Hepatocyte (in vitro differentiated cells): ENCODE results near the gene DOCK8. TPM values are rescaled to one million over a fixed set of nuclear protein-coding genes. Genes with fewer than 3 reads are reported as not detected.

ENCODE experiments used
- DNase-seq: peaks from one replicate; pipeline ENCODE4 v3.0.0-alpha.2; 2016; ENCODE audit warnings: low spot score
- H2AFZ ChIP-seq: fragments of 200-600 bp; sonication (generic); 2 replicates; pipeline ENCODE4 v1.6.0; 2016; ENCODE audit warnings: antibody characterized with exemption, mild to moderate bottlenecking
- H3K27ac ChIP-seq: fragments of 200-600 bp; sonication (generic); 2 replicates; pipeline ENCODE4 v1.5.1; 2016; ENCODE audit warnings: mild to moderate bottlenecking
- H3K27me3 ChIP-seq: fragments of 200-600 bp; sonication (generic); 2 replicates; pipeline ENCODE4 v1.6.1; 2016
- H3K36me3 ChIP-seq: fragments of 200-600 bp; sonication (generic); replicated peaks from 2 replicates; pipeline ENCODE4 v1.5.1; 2016; ENCODE audit warnings: low read depth; ENCODE audit not compliant: insufficient read depth
- H3K4me1 ChIP-seq: fragments of 200-600 bp; sonication (generic); 2 replicates; pipeline ENCODE4 v1.5.1; 2016; ENCODE audit warnings: mild to moderate bottlenecking, moderate library complexity; ENCODE audit not compliant: insufficient read depth
- H3K4me2 ChIP-seq: fragments of 200-600 bp; sonication (generic); 2 replicates; pipeline ENCODE4 v1.6.0; 2016
- H3K4me3 ChIP-seq: fragments of 200-600 bp; sonication (generic); 2 replicates; pipeline ENCODE4 v1.5.1; 2016; ENCODE audit warnings: mild to moderate bottlenecking
- H3K79me2 ChIP-seq: fragments of 200-600 bp; sonication (generic); 2 replicates; pipeline ENCODE4 v1.6.0; 2017; ENCODE audit warnings: mild to moderate bottlenecking
- H3K9me2 ChIP-seq: fragments of 200-600 bp; sonication (generic); replicated peaks from 2 replicates; pipeline ENCODE4 v1.6.0; 2017; ENCODE audit warnings: mild to moderate bottlenecking; ENCODE audit not compliant: insufficient read depth
- H3K9me3 ChIP-seq: fragments of 200-600 bp; sonication (generic); 2 replicates; pipeline ENCODE4 v1.5.1; 2016; ENCODE audit warnings: low read depth, mild to moderate bottlenecking
- H4K20me1 ChIP-seq: fragments of 200-600 bp; sonication (generic); 2 replicates; pipeline ENCODE4 v1.6.0; 2016; ENCODE audit warnings: mild to moderate bottlenecking; ENCODE audit not compliant: insufficient read depth, poor library complexity, severe bottlenecking
- CTCF ChIP-seq: fragments of 200-600 bp; sonication (generic); IDR thresholded peaks from 2 replicates; pipeline ENCODE4 v1.5.1; 2016; ENCODE audit warnings: antibody characterized with exemption, mild to moderate bottlenecking; ENCODE audit not compliant: poor library complexity
- EZH2 ChIP-seq: fragments of 200-600 bp; sonication (generic); IDR thresholded peaks from 2 replicates; pipeline ENCODE4 v1.6.1; 2016; ENCODE audit warnings: antibody characterized with exemption, mild to moderate bottlenecking, borderline replicate concordance
- EZH2phosphoT487 ChIP-seq: fragments of 200-600 bp; sonication (generic); IDR thresholded peaks from one replicate; pipeline ENCODE4 v1.6.1; 2018; ENCODE audit warnings: antibody characterized with exemption, mild to moderate bottlenecking, low read depth, moderate library complexity; ENCODE audit not compliant: unreplicated experiment, severe bottlenecking
- WGBS: methylation state at CpG from one replicate; pipeline ENCODE4 v1.1.6; 2016; ENCODE audit warnings: low lambda C conversion rate; ENCODE audit errors: missing lambda C conversion rate; 5-methylcytosine and 5-hydroxymethylcytosine counted together
- polyA plus RNA-seq: library from polyadenylated mRNA; unstranded; fragments of >200 nt; fragmentation: Nextera tagmentation; extraction: Ambion mirVana; gene quantifications from 2 replicates; pipeline ENCODE4 v1.2.1, GENCODE V29; 2016
- total RNA-seq: library from RNA; depleted of rRNA; stranded (reverse); fragments of >200 nt; gene quantifications from 2 replicates; pipeline ENCODE4 v1.2.3, GENCODE V29; 2014

Gene DOCK8
- total and polyA plus RNA-seq, 2 experiments from 2014 or later = 6.5 to 6.6 TPM

- H3K27me3 ChIP-seq = no peaks in the 10 kb centered on the region
- no peak for TF ChIP-seq EZH2
- no peak for TF ChIP-seq EZH2phosphoT487
- no peak for TF ChIP-seq CTCF
- no peaks in the 10 kb centered on the region for H4K20me1 ChIP-seq
- no peak overlapping the region for H3K27ac ChIP-seq
- H3K36me3 ChIP-seq = no peaks in the 10 kb centered on the region
- H2AFZ ChIP-seq = no peak overlapping the region
- peaks cover 5% of the 10 kb centered on the region for H3K4me1 ChIP-seq
- no peaks in the 10 kb centered on the region for H3K79me2 ChIP-seq
- no peak overlapping the region for H3K4me2 ChIP-seq
- no peaks in the 10 kb centered on the region for H3K9me3 ChIP-seq
- 90% methylated on average over 5 of the region's 5 CpGs for WGBS
- DNase-seq = no peak
- no peak overlapping the region for H3K4me3 ChIP-seq
- H3K9me2 ChIP-seq = no peaks in the 10 kb centered on the region
Measured at GRCh38 chr9:363274-363612, 148.6 kb downstream of the DOCK8 start.

GRCh38 chr9:365436-365835, 150.8 kb downstream of the DOCK8 start:
- no peaks in the 10 kb centered on the region for H3K9me3 ChIP-seq
- H3K9me2 ChIP-seq = no peaks in the 10 kb centered on the region
- no peak for DNase-seq
- no peaks in the 10 kb centered on the region for H3K79me2 ChIP-seq
- 45% methylated on average over 2 of the region's 2 CpGs for WGBS
- H3K27ac ChIP-seq = no peak overlapping the region
- H3K36me3 ChIP-seq = no peaks in the 10 kb centered on the region
- H4K20me1 ChIP-seq = no peaks in the 10 kb centered on the region
- H3K4me1 ChIP-seq = peaks cover 5% of the 10 kb centered on the region
- no peak overlapping the region for H2AFZ ChIP-seq
- TF ChIP-seq EZH2phosphoT487 (no peak), EZH2 (no peak), CTCF (no peak)
- no peak overlapping the region for H3K4me3 ChIP-seq
- H3K4me2 ChIP-seq = no peak overlapping the region
- no peaks in the 10 kb centered on the region for H3K27me3 ChIP-seq

GRCh38 chr9:366620-367019, 152.0 kb downstream of the DOCK8 start:
- H3K79me2 ChIP-seq = no peaks in the 10 kb centered on the region
- WGBS = 62% methylated on average over 3 of the region's 3 CpGs
- no peaks in the 10 kb centered on the region for H4K20me1 ChIP-seq
- no peaks in the 10 kb centered on the region for H3K36me3 ChIP-seq
- no peak overlapping the region for H2AFZ ChIP-seq
- no peak for DNase-seq
- no peaks in the 10 kb centered on the region for H3K9me3 ChIP-seq
- TF ChIP-seq EZH2 (no peak), EZH2phosphoT487 (no peak), CTCF (no peak)
- peaks cover 5% of the 10 kb centered on the region for H3K4me1 ChIP-seq
- no peaks in the 10 kb centered on the region for H3K27me3 ChIP-seq
- no peak overlapping the region for H3K27ac ChIP-seq
- H3K9me2 ChIP-seq = no peaks in the 10 kb centered on the region
- no peak overlapping the region for H3K4me2 ChIP-seq
- no peak overlapping the region for H3K4me3 ChIP-seq

- no peak overlapping the region for H2AFZ ChIP-seq
- no peaks in the 10 kb centered on the region for H3K27me3 ChIP-seq
- H3K36me3 ChIP-seq = no peaks in the 10 kb centered on the region
- H3K4me3 ChIP-seq = no peak overlapping the region
- no peak for DNase-seq
- TF ChIP-seq EZH2 = no peak
- TF ChIP-seq CTCF = no peak
- TF ChIP-seq EZH2phosphoT487 = no peak
- no peak overlapping the region for H3K4me2 ChIP-seq
- H3K9me2 ChIP-seq = no peaks in the 10 kb centered on the region
- no peak overlapping the region for H3K27ac ChIP-seq
- WGBS = 93% methylated on average over 3 of the region's 3 CpGs
- H4K20me1 ChIP-seq = no peaks in the 10 kb centered on the region
- H3K4me1 ChIP-seq = peaks cover 5% of the 10 kb centered on the region
- no peaks in the 10 kb centered on the region for H3K79me2 ChIP-seq
- no peaks in the 10 kb centered on the region for H3K9me3 ChIP-seq
Measured at GRCh38 chr9:370086-370485, 155.4 kb downstream of the DOCK8 start.
